HepG2 (cell line): ENCODE results near the gene SRP14. TPM values are rescaled to one million over a fixed set of nuclear protein-coding genes. Genes with fewer than 3 reads are reported as not detected.

Experiments used
- CTCF ChIP-seq: sonication (generic); formaldehyde crosslinking; IDR thresholded peaks from 2 replicates; pipeline ENCODE4 v1.5.0; 2020; ENCODE audit warnings: mild to moderate bottlenecking, missing genetic modification reagents, moderate library complexity
- EP300 ChIP-seq, 3 experiments: sonication (generic) in 1 of 3; formaldehyde crosslinking in 1 of 3; IDR thresholded peaks; 2 replicates each; pipeline versions ENCODE4 v1.5.1 to v1.6.1; 2011 to 2020; ENCODE audit warnings: low read depth in 2 of 3, low read length in 2 of 3, borderline replicate concordance in 1 of 3, improper control_type of control experiment in 1 of 3, mild to moderate bottlenecking in 1 of 3, missing genetic modification reagents in 1 of 3, moderate library complexity in 1 of 3
- FOXA3 ChIP-seq: IDR thresholded peaks from 2 replicates; pipeline ENCODE4 v1.6.1; 2016; ENCODE audit warnings: missing genetic modification reagents, missing compliant biosample characterization
- GABPA ChIP-seq, 2 experiments: IDR thresholded peaks; 2 replicates each; pipeline ENCODE4 v1.6.1; 2011 to 2016; ENCODE audit warnings: low read depth in 2 of 2, low read length in 1 of 2, missing biosample characterization in 1 of 2, missing genetic modification characterization in 1 of 2
- IKZF1 ChIP-seq: fragments of 450-650 bp; IDR thresholded peaks from 2 replicates; pipeline ENCODE4 v1.7.1; 2016
- LBX2 ChIP-seq: sonication (generic); formaldehyde crosslinking; IDR thresholded peaks from 2 replicates; pipeline ENCODE4 v1.5.0; 2020; ENCODE audit warnings: missing genetic modification reagents, mild to moderate bottlenecking, borderline replicate concordance
- MED1 ChIP-seq: sonication (generic); formaldehyde crosslinking; IDR thresholded peaks from 2 replicates; pipeline ENCODE4 v1.4.0; 2020; ENCODE audit warnings: missing genetic modification reagents
- NR2F6 ChIP-seq, 2 experiments: IDR thresholded peaks; 2 replicates each; pipeline ENCODE4 v1.6.1; 2016; ENCODE audit warnings: antibody characterized with exemption in 1 of 2, mild to moderate bottlenecking in 1 of 2
- PITX1 ChIP-seq: sonication (generic); formaldehyde crosslinking; IDR thresholded peaks from 2 replicates; pipeline ENCODE4 v1.5.1; 2020; ENCODE audit warnings: mild to moderate bottlenecking, missing genetic modification reagents
- SALL1 ChIP-seq: sonication (generic); formaldehyde crosslinking; IDR thresholded peaks from 2 replicates; pipeline ENCODE4 v1.8.0; 2022; ENCODE audit warnings: mild to moderate bottlenecking, missing genetic modification reagents
- SIX4 ChIP-seq: sonication (generic); formaldehyde crosslinking; IDR thresholded peaks from 2 replicates; pipeline ENCODE4 v1.4.0; 2020; ENCODE audit warnings: missing genetic modification reagents
- SOX5 ChIP-seq: IDR thresholded peaks from 2 replicates; pipeline ENCODE4 v1.6.1; 2016; ENCODE audit warnings: borderline replicate concordance
- SOX6 ChIP-seq, 2 experiments: fragments of 450-650 bp in 1 of 2; sonication (generic) in 1 of 2; formaldehyde crosslinking in 1 of 2; IDR thresholded peaks; 2 replicates each; pipeline versions ENCODE4 v1.4.0 to v1.6.1; 2017 to 2020; ENCODE audit warnings: antibody characterized with exemption in 1 of 2, mild to moderate bottlenecking in 1 of 2, missing genetic modification reagents in 1 of 2
- STAT6 ChIP-seq: sonication (generic); formaldehyde crosslinking; IDR thresholded peaks from 2 replicates; pipeline ENCODE4 v1.4.0; 2020; ENCODE audit warnings: missing genetic modification reagents, mild to moderate bottlenecking, borderline replicate concordance
- ZFY ChIP-seq: sonication (generic); formaldehyde crosslinking; IDR thresholded peaks from 2 replicates; pipeline ENCODE4 v1.4.0; 2020; ENCODE audit warnings: missing genetic modification reagents
- ZIK1 ChIP-seq: sonication (generic); formaldehyde crosslinking; IDR thresholded peaks from 2 replicates; pipeline ENCODE4 v1.5.0; 2020; ENCODE audit warnings: mild to moderate bottlenecking, low read depth, missing genetic modification reagents, borderline replicate concordance
- ZNF18 ChIP-seq: sonication (generic); formaldehyde crosslinking; IDR thresholded peaks from 2 replicates; pipeline ENCODE4 v1.8.0; 2022; ENCODE audit warnings: mild to moderate bottlenecking, missing genetic modification reagents; ENCODE audit not compliant: insufficient replicate concordance
- ZNF710 ChIP-seq: sonication (generic); formaldehyde crosslinking; IDR thresholded peaks from 2 replicates; pipeline ENCODE4 v1.5.0; 2020; ENCODE audit warnings: mild to moderate bottlenecking, missing genetic modification reagents, borderline replicate concordance
- polyA plus RNA-seq, 8 experiments: library from polyadenylated mRNA; depleted of rRNA in 3 of 8; stranded (reverse) in 7 of 8; unstranded in 1 of 8; fragments of >200 nt; fragmentation: Illumina TruSeq in 4 of 8; extraction: Trizol in 4 of 8; gene quantifications; 2 replicates each; pipeline versions ENCODE4 v1.2.1 to v1.2.3, GENCODE V29; 2011 to 2016; ENCODE audit warnings: low read depth in 4 of 8, missing spikeins in 1 of 8, mixed read lengths in 1 of 8; ENCODE audit not compliant: insufficient read depth in 1 of 8
- total RNA-seq, 5 experiments: library from RNA; depleted of rRNA; stranded (reverse); fragments of >200 nt; fragmentation: Illumina TruSeq; extraction: Trizol; gene quantifications; 2 replicates each; pipeline ENCODE4 v1.2.3, GENCODE V29; 2016; ENCODE audit warnings: low read depth in 1 of 5

SRP14 gene
- total and polyA plus RNA-seq, 2 of the 13 experiments (the other 11 are each of a cell fraction or from before 2014, with no cell fraction given): 208 to 356 TPM

GRCh38 chr15:40003116-40003916 is 35.7 kb downstream of the SRP14 start (continued):
- TF ChIP-seq STAT6 (CRISPR knock-in tag) (no peak), CTCF (CRISPR knock-in tag) (peak; percentile 27; the same call in 1 of the 2 replicates), GABPA (IDR thresholded peaks at IDR 0.05; ENCODE audit: low read depth, low read length) (no peak), GABPA (CRISPR knock-in tag; IDR thresholded peaks at IDR 0.05; ENCODE audit: low read depth) (0 out of 2 replicates have a peak, but pooled peaks have one; percentile 39), ZFY (CRISPR knock-in tag) (no peak), IKZF1 (no peak), SIX4 (CRISPR knock-in tag) (no peak), SOX6 (IDR thresholded peaks at IDR 0.05) (no peak), SOX6 (CRISPR knock-in tag; IDR thresholded peaks at IDR 0.05) (peak; percentile 55), NR2F6 (IDR thresholded peaks at IDR 0.05) (no peak), NR2F6 (CRISPR knock-in tag; IDR thresholded peaks at IDR 0.05) (0 out of 2 replicates have a peak, but pooled peaks have one; percentile 14), ZNF710 (CRISPR knock-in tag) (no peak), FOXA3 (CRISPR knock-in tag) (peak; percentile 54), EP300 (IDR thresholded peaks at IDR 0.05; ENCODE audit: low read depth in 2 of 2, low read length in 2 of 2) (peak in 1 of 2 experiments; percentile 39; a peak in 1 of 4 replicates), EP300 (CRISPR knock-in tag; IDR thresholded peaks at IDR 0.05; ENCODE audit: borderline replicate concordance) (no peak), PITX1 (peak; percentile 54; the same call in 1 of the 2 replicates), SALL1 (CRISPR knock-in tag) (peak; percentile 58), MED1 (CRISPR knock-in tag) (peak; percentile 72), SOX5 (CRISPR knock-in tag) (peak; percentile 48; the same call in 1 of the 2 replicates), LBX2 (CRISPR knock-in tag) (no peak), ZNF18 (CRISPR knock-in tag) (peak; percentile 31), ZIK1 (CRISPR knock-in tag) (no peak)
